IPS-NIHi7 (cell line): ENCODE results near the gene ARRDC4.

Experiments used
- DNase-seq: peaks from one replicate; pipeline ENCODE4 v3.0.0; 2012; ENCODE audit warnings: mixed read lengths; ENCODE audit errors: extremely low spot score

ARRDC4 gene

GRCh38 chr15:97960364-97961066 lies at the start of gene ARRDC4:
TSS of gene ARRDC4 (plus strand) at chr15:97960703. CDS start at chr15:97960862, 159 bp downstream.
- peak; percentile 97 for DNase-seq

- DNase-seq, result no peak
These were observed 45.8 kb upstream of the ARRDC4 start for GRCh38 chr15:97914711-97915110.

DNA sequence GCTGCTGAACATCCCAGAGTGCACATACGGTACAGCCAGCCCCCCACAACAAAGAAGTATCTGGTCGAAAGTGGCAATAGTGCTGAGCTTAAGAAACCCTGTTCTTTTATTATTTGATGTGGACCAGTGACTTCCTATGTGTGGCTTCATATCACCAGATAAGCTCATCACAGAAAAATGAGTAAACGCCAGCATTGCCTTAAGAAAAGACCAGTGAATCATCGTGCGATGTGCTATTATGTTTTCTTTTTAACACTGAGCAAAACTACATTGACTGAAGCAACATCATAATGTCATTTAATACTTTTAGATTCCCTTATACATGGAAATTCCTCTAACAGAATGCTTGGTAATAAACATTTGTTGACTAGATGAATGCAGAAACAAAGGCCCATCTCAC lies 45.2 kb upstream of the ARRDC4 start:
- DNase-seq, result no peak

DNA sequence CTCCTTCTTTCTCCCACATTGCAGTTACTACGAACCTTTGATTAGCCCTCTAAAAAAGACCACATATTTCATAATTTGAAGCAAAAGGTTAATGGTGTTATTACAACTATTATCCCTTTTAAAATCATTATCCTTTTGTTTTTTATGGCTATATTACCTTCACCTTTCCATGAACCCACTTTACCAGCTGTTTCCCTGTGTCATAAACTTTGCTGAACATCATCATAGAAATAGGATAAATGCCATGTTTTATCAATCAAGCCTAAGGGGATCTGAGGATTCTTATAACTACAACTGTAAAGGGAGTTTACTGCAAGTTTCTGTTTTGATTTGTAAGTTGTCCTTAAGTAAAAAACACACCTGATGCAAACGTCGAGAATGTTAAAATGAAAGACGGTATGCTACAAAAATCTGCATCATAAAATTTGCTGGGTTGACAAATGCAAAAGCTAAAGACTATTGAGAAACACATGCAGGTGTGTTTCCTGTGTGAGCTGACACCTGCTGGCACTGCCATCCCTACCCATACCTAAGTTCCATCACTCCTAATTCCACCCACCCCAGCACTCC lies 39.1 kb upstream of the ARRDC4 start:
- no peak for DNase-seq

GRCh38 chr15:97929456-97930229 lies 30.9 kb upstream of the ARRDC4 start:
- DNase-seq, result no peak

- no peak for DNase-seq
These were observed 30.3 kb upstream of the ARRDC4 start for GRCh38 chr15:97930230-97930629.

DNA sequence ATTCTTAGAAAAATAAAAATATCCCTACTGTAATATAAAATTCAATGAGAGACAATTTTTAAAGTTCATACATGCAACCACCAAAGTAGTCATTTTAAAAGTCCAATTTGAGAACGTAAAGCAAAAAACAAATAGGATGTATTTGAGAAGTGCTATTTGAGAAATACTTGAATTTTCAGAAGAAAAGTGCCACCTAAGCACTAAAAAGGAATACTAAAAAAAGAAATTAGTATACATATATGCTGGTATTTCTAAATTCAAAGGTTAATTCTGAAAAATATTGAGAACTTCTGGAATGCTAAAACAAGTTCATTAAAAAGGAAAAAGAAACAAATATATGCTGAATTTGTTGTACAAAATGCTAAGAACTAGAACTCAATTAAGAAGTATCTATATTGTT lies 29.2 kb upstream of the ARRDC4 start:
- no peak for DNase-seq

DNA sequence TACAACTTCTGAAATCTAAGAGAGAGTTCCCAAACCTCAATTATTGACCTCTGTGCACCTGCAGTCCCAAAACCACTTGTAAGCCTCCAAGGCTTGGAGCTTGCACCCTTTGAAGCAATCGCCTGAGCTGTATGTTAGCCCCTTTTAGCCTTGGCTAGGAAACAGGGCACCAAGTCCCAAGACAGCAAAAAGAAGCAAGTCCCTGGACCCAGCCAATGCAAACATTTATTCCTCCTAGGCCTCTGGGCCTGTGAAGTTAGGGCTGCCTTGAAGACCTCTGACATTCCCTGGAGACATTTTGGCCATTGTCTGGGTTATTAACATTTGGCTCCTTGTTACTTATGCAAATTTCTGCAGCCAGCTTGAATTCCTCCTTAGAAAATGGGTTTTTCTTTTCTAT lies 26.9 kb upstream of the ARRDC4 start:
- no peak for DNase-seq

- no peak for DNase-seq
These were observed 19.5 kb upstream of the ARRDC4 start for GRCh38 chr15:97940993-97941392.

GRCh38 chr15:97941572-97941971 lies 18.9 kb upstream of the ARRDC4 start:
- no peak for DNase-seq

GRCh38 chr15:97944724-97945123 lies 15.8 kb upstream of the ARRDC4 start:
- DNase-seq, result peak; percentile 24

DNA sequence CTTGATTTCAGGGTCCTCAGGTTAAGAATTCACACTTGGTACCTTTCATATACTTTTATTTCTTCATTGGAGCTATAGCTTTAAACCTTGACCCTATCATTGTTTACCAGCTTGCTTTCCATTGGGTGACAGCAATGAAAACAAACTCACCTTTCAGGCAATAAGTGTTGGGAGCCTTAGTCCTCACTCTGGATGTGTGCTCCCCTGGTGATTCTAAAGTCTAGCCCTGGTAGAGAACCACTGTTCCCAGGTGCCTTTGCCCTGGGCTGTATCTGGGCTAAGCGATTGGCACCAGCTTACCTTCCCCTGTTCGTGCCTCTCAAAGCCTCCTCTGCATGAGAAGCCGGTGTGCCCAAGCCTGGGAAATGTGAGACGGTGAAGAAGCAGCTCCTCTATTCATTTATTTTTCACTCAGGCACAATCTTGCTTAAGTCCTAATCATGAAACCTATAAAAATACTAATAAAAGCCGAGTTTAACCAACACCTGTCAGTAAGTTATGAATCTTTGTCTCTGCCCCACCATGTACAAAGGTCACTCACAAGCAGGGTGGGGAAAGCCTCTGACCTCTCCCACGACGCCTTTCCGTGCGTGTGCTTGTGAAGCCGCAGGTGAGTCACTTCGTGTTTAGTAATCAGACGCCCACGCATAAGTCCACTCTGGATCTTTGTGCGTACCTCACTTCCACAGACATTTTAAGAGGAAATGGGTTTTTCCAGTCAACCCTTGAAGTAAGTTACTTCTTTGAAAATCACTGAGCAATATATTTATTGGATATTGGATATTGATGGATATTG lies 12.8 kb upstream of the ARRDC4 start:
- DNase-seq, result no peak

DNA sequence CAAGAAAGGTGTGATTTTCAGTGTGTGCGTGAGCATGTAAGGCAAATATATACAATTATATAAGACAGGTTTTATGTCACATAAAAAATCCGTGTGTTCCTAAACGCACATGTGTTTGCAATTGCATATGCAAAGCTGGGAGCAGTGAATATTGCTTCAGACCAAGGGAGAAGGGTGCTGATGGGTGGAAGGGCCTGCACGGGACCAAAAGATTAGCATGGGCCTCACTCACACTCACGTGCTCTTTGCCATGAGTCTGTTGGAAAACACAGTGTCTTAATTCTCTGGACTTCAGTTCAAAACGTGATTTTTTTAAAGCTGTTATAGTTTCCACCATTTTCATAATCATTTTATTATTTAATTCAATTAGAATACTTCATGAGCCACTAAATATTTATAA lies 7.2 kb upstream of the ARRDC4 start:
- no peak for DNase-seq

DNA sequence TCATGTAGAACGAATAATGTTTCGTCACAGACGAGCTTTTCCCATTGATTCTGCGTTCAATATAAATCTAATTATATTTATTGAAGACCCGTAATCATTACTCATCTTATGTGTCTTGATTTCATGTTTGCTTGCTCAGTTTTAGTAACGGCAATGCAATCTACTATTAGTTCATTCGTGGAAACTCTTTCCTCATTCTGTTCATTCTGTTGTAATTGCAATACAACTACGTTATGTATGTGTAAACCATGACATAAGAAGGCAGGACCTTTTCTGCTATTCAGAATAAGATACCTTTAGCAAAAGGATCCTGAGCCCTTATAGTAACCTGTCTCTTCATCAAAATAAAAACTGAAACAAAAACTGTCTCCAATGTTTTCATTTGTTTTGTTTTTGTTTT lies 6.8 kb upstream of the ARRDC4 start:
- DNase-seq, result no peak

DNA sequence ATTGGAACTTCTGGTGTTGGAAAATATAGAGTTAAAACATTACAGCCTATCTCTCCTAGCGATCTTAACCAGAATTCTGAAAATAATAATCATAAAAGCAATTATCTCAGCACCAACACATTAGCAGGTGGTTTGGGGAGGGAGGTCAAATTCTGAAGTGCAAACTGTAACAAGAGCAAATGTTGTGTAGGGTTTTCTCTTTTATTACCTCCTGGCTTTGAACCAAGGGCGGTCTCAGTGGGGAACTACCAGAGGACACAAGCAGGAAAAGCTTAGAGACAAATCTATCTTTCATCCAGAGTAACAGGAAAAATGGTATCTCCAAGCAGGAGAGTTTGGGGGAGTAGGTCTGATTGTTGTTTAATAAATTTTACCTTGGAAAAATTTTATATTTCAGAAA lies 5.5 kb upstream of the ARRDC4 start:
- no peak for DNase-seq

DNA sequence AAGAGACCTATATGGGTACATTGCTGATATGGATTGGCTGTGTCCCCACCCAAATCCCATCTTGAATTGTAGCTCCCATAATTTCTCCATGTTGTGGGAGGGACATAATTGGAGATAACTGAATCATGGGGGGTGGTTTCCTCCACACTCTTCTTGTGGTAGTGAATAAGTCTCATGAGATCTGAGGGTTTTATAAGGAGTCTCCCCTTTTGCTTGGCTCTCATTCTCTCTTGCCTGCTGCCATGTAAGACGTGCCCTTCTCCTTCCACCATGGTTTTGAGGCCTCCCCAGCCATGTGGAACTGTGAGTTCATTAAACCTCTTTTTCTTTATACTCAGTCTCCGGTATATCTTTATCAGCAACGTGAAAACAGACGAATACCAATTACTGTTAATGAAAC lies 5.0 kb upstream of the ARRDC4 start:
- no peak for DNase-seq

GRCh38 chr15:97959724-97960363 lies 659 bp upstream of the ARRDC4 start:
- DNase-seq, result no peak

DNA sequence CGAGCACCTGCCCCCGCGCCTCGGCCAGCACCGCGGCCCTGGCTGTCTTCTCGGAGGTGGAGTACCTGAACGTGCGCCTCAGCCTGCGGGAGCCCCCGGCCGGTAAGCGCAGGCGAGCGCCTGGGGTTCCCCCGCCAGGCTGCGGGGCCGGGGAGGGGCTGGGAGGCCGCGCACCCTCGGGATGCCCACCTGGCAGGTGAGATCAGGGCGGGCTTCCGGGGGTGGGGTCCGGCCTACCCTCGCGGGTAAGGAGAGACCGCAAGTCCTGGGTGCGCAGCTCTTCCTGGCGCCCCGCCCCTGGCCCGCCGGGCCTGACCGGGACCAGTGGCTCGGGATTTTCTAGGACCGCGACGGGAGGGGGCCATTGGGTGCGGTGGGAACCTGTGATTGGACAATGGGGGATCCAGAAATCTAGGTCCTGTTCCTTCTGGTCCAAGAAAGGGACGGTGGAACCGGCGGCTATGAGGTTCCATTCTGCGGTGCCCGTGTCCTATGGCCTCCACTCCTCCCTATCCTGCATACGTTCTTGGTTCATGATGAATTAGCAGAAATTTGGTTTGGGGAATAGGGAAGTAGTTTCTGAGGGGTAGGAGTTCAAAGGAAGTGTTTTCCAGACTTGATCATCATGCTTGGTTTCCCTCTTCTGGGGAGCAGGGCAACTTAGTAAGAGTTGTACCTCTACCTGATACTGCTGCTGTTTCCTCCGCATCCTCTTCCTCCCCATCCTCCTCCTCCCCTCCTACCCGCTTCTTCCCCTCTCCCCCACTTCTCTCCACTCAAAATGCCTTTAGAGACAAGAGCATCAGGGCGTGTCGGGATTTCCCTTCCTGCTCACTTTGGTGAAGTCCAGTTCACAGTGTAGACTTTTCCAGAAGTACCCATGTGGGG lies 808 bp downstream of the ARRDC4 start:
- peak; percentile 38 for DNase-seq

- no peak for DNase-seq
These were observed 1.8 kb downstream of the ARRDC4 start for GRCh38 chr15:97962263-97962662.

GRCh38 chr15:97963779-97964178 lies 3.3 kb downstream of the ARRDC4 start:
- DNase-seq, result no peak

DNA sequence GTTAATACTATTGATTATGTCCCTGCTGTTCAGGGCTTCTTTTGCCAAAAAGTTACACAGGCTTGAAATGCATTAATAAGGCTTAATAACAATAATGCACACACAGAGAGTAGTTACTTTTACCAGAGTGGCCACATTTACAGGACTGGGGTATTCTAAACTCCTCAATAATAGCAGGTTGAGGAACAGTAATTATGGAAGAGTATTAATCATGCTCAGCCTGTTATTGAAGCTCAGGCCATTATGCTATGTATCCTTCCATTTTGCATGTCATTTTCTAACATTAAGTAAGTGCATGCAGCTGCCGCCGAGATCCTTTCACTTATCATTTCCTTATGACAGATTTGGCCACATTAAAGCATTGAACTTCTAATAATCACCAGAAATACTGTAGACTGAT lies 5.7 kb downstream of the ARRDC4 start:
- DNase-seq, result no peak
